Breast epithelium (tissue), 4 donors: Measurements from ENCODE around the gene NAA50. TPM values are rescaled to one million over a fixed set of nuclear protein-coding genes. Genes with fewer than 3 reads are reported as not detected.

ENCODE experiments used
- DNase-seq, 2 donors: peaks; one replicate each; pipeline ENCODE4 v3.0.0-alpha.2; 2019; ENCODE audit warnings: low spot score in 2 of 2
- H3K27ac ChIP-seq, 2 donors: fragments of 200-600 bp; sonication (generic) in 1 of 2; one replicate each; pipeline ENCODE4 v1.5.1; 2016 to 2019; ENCODE audit warnings: mild to moderate bottlenecking in 1 of 2
- H3K27me3 ChIP-seq, 2 donors: fragments of 200-600 bp; sonication (generic) in 1 of 2; one replicate each; pipeline versions ENCODE4 v1.5.1 to v1.6.0; 2017 to 2019; ENCODE audit warnings: control low read depth in 1 of 2, mild to moderate bottlenecking in 1 of 2
- H3K36me3 ChIP-seq: fragments of 200-600 bp; one replicate; pipeline ENCODE4 v1.5.1; 2019
- H3K4me1 ChIP-seq, 2 donors: fragments of 200-600 bp; sonication (generic); one replicate each; pipeline ENCODE4 v1.5.1; 2016 to 2019; ENCODE audit warnings: control low read depth in 1 of 2
- H3K4me3 ChIP-seq, 3 donors: fragments of 200-600 bp; sonication (generic); 1 replicate in 2 of 3; 2 replicates in 1 of 3; pipeline ENCODE4 v1.5.1; 2016 to 2019; ENCODE audit warnings: mild to moderate bottlenecking in 3 of 3, moderate library complexity in 2 of 3
- H3K9me3 ChIP-seq, 2 donors: fragments of 200-600 bp; sonication (generic) in 1 of 2; one replicate each; pipeline ENCODE4 v1.5.1; 2016 to 2019; ENCODE audit warnings: control low read depth in 1 of 2
- CTCF ChIP-seq, 3 donors: fragments of 450-650 bp; IDR thresholded peaks; one replicate each; pipeline ENCODE4 v1.5.1; 2016 to 2017; ENCODE audit warnings: antibody characterized with exemption in 3 of 3, mild to moderate bottlenecking in 3 of 3, moderate library complexity in 3 of 3
- POLR2A ChIP-seq: fragments of 450-650 bp; IDR thresholded peaks from one replicate; pipeline ENCODE4 v1.6.1; 2016; ENCODE audit warnings: antibody characterized with exemption, mild to moderate bottlenecking, moderate library complexity
- POLR2AphosphoS5 ChIP-seq, 3 donors: sonication (generic); formaldehyde crosslinking; IDR thresholded peaks; one replicate each; pipeline ENCODE4 v1.6.1; 2017; ENCODE audit warnings: antibody characterized with exemption in 3 of 3
- intact Hi-C: fragments of 100-400 bp; cut with DNase I; formaldehyde crosslinking; loops from one replicate; pipeline ENCODE4 v1.15.1; 2023; ENCODE audit warnings: low total_unique reads
- total RNA-seq, 3 donors: library from RNA; depleted of rRNA; stranded (reverse); fragments of >200 nt; gene quantifications; one replicate each; pipeline ENCODE4 v1.1.0, GENCODE V29; 2016

Gene NAA50
- total RNA-seq, 3 donors from 2014 or later = 98.0 to 140 (median 140) TPM

GRCh38 chr3:113668015-113668414 lies 78.0 kb downstream of the NAA50 start:
- TF ChIP-seq POLR2AphosphoS5 (IDR thresholded peaks at IDR 0.05) (no peak), CTCF (IDR thresholded peaks at IDR 0.05) (no peak), POLR2A (no peak)
- H3K4me1 ChIP-seq = no peaks in the 10 kb centered on the region
- H3K9me3 ChIP-seq = no peaks in the 10 kb centered on the region
- DNase-seq = no peak
- H3K27ac ChIP-seq = peak overlapping the region; percentile 14 to 54
- no peak overlapping the region for H3K4me3 ChIP-seq
- intact Hi-C loops = no loop called here
- no peaks in the 10 kb centered on the region for H3K36me3 ChIP-seq
- H3K27me3 ChIP-seq = no peaks in the 10 kb centered on the region

Other genes starting within 250 kb of the NAA50 start
- 10 to 100 TPM in 2 of 3 donors, 1 to 10 TPM in 1; 9.8 to 44.8 (median 40.6) TPM for gene SPICE1, start 231.1 kb downstream of the NAA50 start, total RNA-seq
- gene SIDT1, start 213.7 kb downstream of the NAA50 start, total RNA-seq = 10 to 100 TPM in 2 of 3 donors, 1 to 10 TPM in 1; 3.8 to 95.0 (median 52.8) TPM
- gene USF3, start 49.6 kb downstream of the NAA50 start, total RNA-seq = 10 to 100 TPM; 19.7 to 38.9 (median 28.5) TPM
- 10 to 100 TPM; 44.6 to 68.5 (median 48.6) TPM for gene ATP6V1A, start 786 bp upstream of the NAA50 start, total RNA-seq
- gene GRAMD1C, start 92.5 kb upstream of the NAA50 start, total RNA-seq = 10 to 100 TPM in 2 of 3 donors, 1 to 10 TPM in 1; 1.6 to 49.8 (median 18.4) TPM
- 1 to 10 TPM; 3.5 to 9.2 (median 7.2) TPM for gene ZDHHC23, start 201.8 kb upstream of the NAA50 start, total RNA-seq